Fibroblast of lung (primary cell): ENCODE results near the gene ZNF106.

Experiments
- CTCF ChIP-seq, 2 donors: IDR thresholded peaks in 1 of 2; conservative IDR thresholded peaks in 1 of 2; 1 replicate in 1 of 2; 2 replicates in 1 of 2; pipeline ENCODE4 v1.5.1; 2011 to 2012; ENCODE audit warnings: low read length in 2 of 2, control low read depth in 1 of 2, inconsistent platforms in 1 of 2, low read depth in 1 of 2, mild to moderate bottlenecking in 1 of 2
- EZH2 ChIP-seq: IDR thresholded peaks from 2 replicates; pipeline ENCODE4 v1.5.1; 2012; ENCODE audit warnings: low read length, control low read depth, mild to moderate bottlenecking; ENCODE audit errors: missing control alignments

DNA sequence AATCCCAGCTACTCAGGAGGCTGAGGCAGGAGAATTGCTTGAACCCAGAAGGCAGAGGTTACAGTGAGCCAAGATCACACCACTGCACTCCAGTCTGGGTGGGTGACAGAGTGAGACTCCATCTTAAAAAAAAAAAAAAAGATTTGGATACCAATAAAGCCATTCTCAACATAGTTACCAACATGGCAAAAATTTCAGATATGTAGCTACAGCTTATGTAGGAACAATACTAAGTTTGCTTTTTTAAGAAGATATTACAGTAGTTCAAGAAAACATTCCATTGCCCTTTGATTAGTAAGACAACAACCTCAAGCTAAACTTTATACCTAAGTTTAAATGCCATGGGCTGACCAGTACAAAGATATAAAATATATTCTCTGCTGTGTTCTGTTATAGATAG is 34.4 kb downstream of the ZNF106 start:
- TF ChIP-seq CTCF (conservative IDR thresholded peaks at IDR 0.05 in 1 of 2, IDR thresholded peaks at IDR 0.05 in 1 of 2; ENCODE audit: low read depth in 1 of 2, low read length in 2 of 2) = no peak
- TF ChIP-seq EZH2 = no peak
